Prostate gland (tissue), 2 donors: ENCODE measurements around the gene AICDA.

Source experiments
- CTCF ChIP-seq, 4 experiments: fragments of 200-600 bp in 2 of 4; fragments of 450-650 bp in 2 of 4; sonication (generic) in 2 of 4; IDR thresholded peaks; 1 replicate in 3 of 4; 2 replicates in 1 of 4; pipeline ENCODE4 v1.5.1; 2016 to 2019; ENCODE audit warnings: antibody characterized with exemption in 4 of 4, mild to moderate bottlenecking in 2 of 4, moderate library complexity in 2 of 4
- POLR2A ChIP-seq: fragments of 450-650 bp; IDR thresholded peaks from one replicate; pipeline ENCODE4 v1.6.1; 2016; ENCODE audit warnings: antibody characterized with exemption, mild to moderate bottlenecking
- POLR2AphosphoS5 ChIP-seq: sonication (generic); formaldehyde crosslinking; IDR thresholded peaks from one replicate; pipeline ENCODE4 v1.6.1; 2017; ENCODE audit warnings: antibody characterized with exemption

- TF ChIP-seq CTCF (IDR thresholded peaks at IDR 0.05): no peak
- TF ChIP-seq POLR2A: no peak
- no peak for TF ChIP-seq POLR2AphosphoS5
Measured at GRCh38 chr12:8637666-8638065, 25.0 kb upstream of the AICDA start.
